HepG2 (cell line): ENCODE data around the gene SMAD2. TPM values are rescaled to one million over a fixed set of nuclear protein-coding genes. Genes with fewer than 3 reads are reported as not detected.

ENCODE experiments used
- polyA plus RNA-seq, 8 experiments: library from polyadenylated mRNA; depleted of rRNA in 3 of 8; stranded (reverse) in 7 of 8; unstranded in 1 of 8; fragments of >200 nt; fragmentation: Illumina TruSeq in 4 of 8; extraction: Trizol in 4 of 8; gene quantifications; 2 replicates each; pipeline versions ENCODE4 v1.2.1 to v1.2.3, GENCODE V29; 2011 to 2016; ENCODE audit warnings: low read depth in 4 of 8, missing spikeins in 1 of 8, mixed read lengths in 1 of 8; ENCODE audit not compliant: insufficient read depth in 1 of 8
- small RNA-seq, 3 experiments: library from RNA; depleted of rRNA; stranded (forward); fragments of <200 nt; gene quantifications; one replicate each; pipeline ENCODE3, GENCODE V24; 2012; ENCODE audit warnings: low read depth in 2 of 3, low replicate concordance in 1 of 3; ENCODE audit not compliant: insufficient read length in 3 of 3, insufficient read depth in 2 of 3
- total RNA-seq, 5 experiments: library from RNA; depleted of rRNA; stranded (reverse); fragments of >200 nt; fragmentation: Illumina TruSeq; extraction: Trizol; gene quantifications; 2 replicates each; pipeline ENCODE4 v1.2.3, GENCODE V29; 2016; ENCODE audit warnings: low read depth in 1 of 5

The SMAD2 gene
- total and polyA plus RNA-seq, 2 of the 13 experiments (the other 11 are each of a cell fraction or from before 2014, with no cell fraction given) = 40.2 to 96.2 TPM

Small RNA genes lying within 50 kb of the gene (small RNA-seq; reads per million reads assigned to genes)
- gene AC120349.2 = 0 reads per million in 3 experiments
- gene MTCO2P2 = 0 reads per million in 3 experiments
